Activated CD4-positive, alpha-beta T cell treated with anti-CD3 and anti-CD28 coated beads for 36 hours (primary cell): ENCODE results near the gene CDKN1B. TPM values are rescaled to one million over a fixed set of nuclear protein-coding genes. Genes with fewer than 3 reads are reported as not detected.
"Not testable (repeated sequence)": the region's sequence is repeated elsewhere in the genome, so short reads cannot be mapped to it uniquely, and the experiment has no call there.

Source experiments
- ATAC-seq: fragments of 200-7000 bp; cut with Tn5 transposase; one replicate; pipeline ENCODE4 v1.10.0; 2021; ENCODE audit warnings: mild to moderate bottlenecking, moderate library complexity
- CTCF ChIA-PET: fragments of 350-600 bp; sonication (Branson Sonifier 250); formaldehyde crosslinking; loops from one replicate; lab custom pipeline; 2021; ENCODE audit warnings: antibody characterized with exemption; lab: Charles Lee
- POLR2A ChIA-PET: fragments of 350-600 bp; sonication (Branson Sonifier 250); formaldehyde crosslinking; loops from one replicate; lab custom pipeline; 2021; ENCODE audit warnings: antibody characterized with exemption, inconsistent platforms; lab: Charles Lee
- DNase-seq: peaks from one replicate; pipeline ENCODE4 v3.0.0-alpha.2; 2020
- H3K27ac Mint-ChIP-seq: one replicate; pipeline ENCODE4 v1.8.0; 2021; ENCODE audit warnings: mixed read lengths
- H3K27me3 Mint-ChIP-seq: one replicate; pipeline ENCODE4 v1.8.0; 2021; ENCODE audit warnings: mixed read lengths
- H3K36me3 Mint-ChIP-seq: one replicate; pipeline ENCODE4 v1.8.0; 2021; ENCODE audit warnings: low read depth, mixed read lengths
- H3K4me1 Mint-ChIP-seq: one replicate; pipeline ENCODE4 v1.8.0; 2021; ENCODE audit warnings: mixed read lengths
- H3K4me3 Mint-ChIP-seq: one replicate; pipeline ENCODE4 v1.8.0; 2021; ENCODE audit warnings: mild to moderate bottlenecking, moderate library complexity, mixed read lengths
- H3K9me3 Mint-ChIP-seq: one replicate; pipeline ENCODE4 v1.8.0; 2021; ENCODE audit warnings: low read depth, mixed read lengths
- intact Hi-C, 2 experiments: fragments of 100-400 bp; cut with DNase I in 1 of 2; cut with micrococcal nuclease in 1 of 2; formaldehyde crosslinking; loops; one replicate each; pipeline versions ENCODE4 v1.14.2 to v1.15.1; 2022 to 2024; cut with DNase I, micrococcal nuclease
- total RNA-seq, 2 experiments: library from RNA; stranded (reverse); gene quantifications; one replicate each; pipeline ENCODE4 v1.2.3, GENCODE V29; 2021

The CDKN1B gene
- total RNA-seq, 2 experiments from 2014 or later, result 34.2 to 37.0 TPM

DNA sequence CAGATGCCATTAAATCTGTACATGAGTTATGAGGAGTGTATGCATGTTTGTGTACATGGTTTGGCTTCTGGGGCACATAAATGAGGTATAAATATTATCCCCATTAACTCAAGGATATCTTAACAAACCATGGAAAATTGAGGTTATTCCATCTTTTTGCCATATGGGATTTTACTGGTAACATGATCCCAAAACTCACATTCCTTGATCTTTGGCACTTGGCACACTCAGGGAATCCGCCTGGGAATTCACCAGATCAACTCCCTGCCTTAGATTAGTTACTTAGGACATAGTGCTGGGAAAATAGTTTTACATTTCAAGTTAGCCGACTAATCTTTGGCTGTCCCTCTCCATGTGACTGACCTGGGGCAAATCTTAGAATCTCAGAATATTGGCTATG is 16.9 kb downstream of the CDKN1B start:
- H3K9me3 Mint-ChIP-seq, result no peaks in the 10 kb centered on the region

DNA sequence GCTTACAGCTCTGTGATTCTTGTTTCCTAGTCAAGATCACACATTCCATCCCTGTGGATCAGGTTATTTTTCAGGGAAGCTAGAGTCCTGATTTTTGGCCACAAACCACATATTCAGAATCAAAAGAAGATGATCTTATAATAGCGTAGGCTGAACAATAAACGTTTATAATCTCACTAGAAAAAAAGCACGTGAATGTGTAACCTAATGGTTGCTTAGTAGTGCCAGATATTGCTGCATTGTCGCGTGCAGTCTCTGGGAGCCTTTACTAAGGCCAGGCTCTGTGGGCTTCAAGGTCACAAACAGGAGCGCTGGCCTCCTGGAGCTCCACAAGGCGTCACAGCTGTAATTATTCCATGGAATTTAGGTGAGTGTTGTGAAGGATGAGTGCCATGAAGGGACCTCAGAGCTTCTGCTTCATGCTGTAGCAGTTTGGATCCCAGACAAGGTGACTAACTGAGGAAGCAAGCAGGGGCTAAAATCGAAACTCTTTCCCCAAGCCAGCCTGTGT is 17.4 kb downstream of the CDKN1B start:
- no peaks in the 10 kb centered on the region for H3K27me3 Mint-ChIP-seq
- ChIA-PET CTCF (interaction anchor here (0.9 to 3.7 kb wide), 3 partner anchors 14 to 27 kb away, joined by 3 to 53 read pairs (median 29); no protein-coding TSS in a partner anchor), POLR2A (interaction anchor here (1.0 kb wide), 1 partner anchor 9 kb away, joined by 5 read pairs; no protein-coding TSS in a partner anchor)
- H3K27ac Mint-ChIP-seq, result peak overlapping the region; percentile 6
- DNase-seq (no peak), ATAC-seq (no peak)
- intact Hi-C loops, result no loop called here
- peaks cover 9% of the 10 kb centered on the region for H3K36me3 Mint-ChIP-seq
- no peak overlapping the region for H3K4me3 Mint-ChIP-seq
- H3K9me3 Mint-ChIP-seq, result no peaks in the 10 kb centered on the region
- H3K4me1 Mint-ChIP-seq, result peaks cover 44% of the 10 kb centered on the region

More for the DNA sequence above, 16.9 kb downstream of the CDKN1B start:
- no peaks in the 10 kb centered on the region for H3K27me3 Mint-ChIP-seq
- ATAC-seq (no peak), DNase-seq (no peak)
- no peak overlapping the region for H3K4me3 Mint-ChIP-seq
- intact Hi-C loops, result no loop called here
- POLR2A ChIA-PET, result interaction anchor here (1.0 kb wide), 1 partner anchor 8 kb away, joined by 5 read pairs; no protein-coding TSS in a partner anchor
- CTCF ChIA-PET, result interaction anchor here (1.2 to 3.6 kb wide), 2 partner anchors 8 to 19 kb away, joined by 3 to 29 read pairs; no protein-coding TSS in a partner anchor
- peaks cover 11% of the 10 kb centered on the region for H3K36me3 Mint-ChIP-seq
- H3K27ac Mint-ChIP-seq, result peak overlapping the region; percentile 6
- peaks cover 46% of the 10 kb centered on the region for H3K4me1 Mint-ChIP-seq

DNA sequence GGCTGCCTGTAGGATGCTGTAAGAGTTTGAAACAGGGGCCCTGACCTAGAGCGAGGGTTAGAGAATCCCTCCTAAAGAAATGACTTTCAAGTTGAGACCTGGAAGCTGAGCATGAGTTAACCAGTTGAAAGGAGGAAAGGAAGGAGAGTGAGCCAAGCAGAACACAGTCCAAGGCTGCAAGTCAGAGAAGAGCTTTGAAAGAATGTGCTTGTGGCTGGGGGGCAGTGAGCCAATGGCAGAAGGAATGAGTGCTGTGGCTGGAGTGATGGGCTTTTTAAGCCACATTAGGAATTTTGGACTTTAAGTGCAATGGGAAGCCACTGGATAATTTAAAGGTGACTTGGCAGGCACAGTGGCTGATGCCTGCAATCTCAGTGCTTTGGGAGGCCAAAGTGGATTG is 18.1 kb downstream of the CDKN1B start:
- H3K27ac Mint-ChIP-seq, result peak overlapping the region; percentile 2
- intact Hi-C loops, result no loop called here
- ATAC-seq (no peak), DNase-seq (no peak)
- ChIA-PET CTCF (interaction anchor here (0.9 to 3.7 kb wide), 8 partner anchors 15 to 359 kb away, joined by 3 to 53 read pairs (median 22); no protein-coding TSS in a partner anchor), POLR2A (interaction anchor here (0.6 to 1.0 kb wide), 2 partner anchors 10 to 89 kb away, joined by 3 to 5 read pairs; no protein-coding TSS in a partner anchor)
- no peak overlapping the region for H3K4me3 Mint-ChIP-seq
- H3K36me3 Mint-ChIP-seq, result peaks cover 3% of the 10 kb centered on the region
- H3K4me1 Mint-ChIP-seq, result peaks cover 38% of the 10 kb centered on the region
- H3K9me3 Mint-ChIP-seq, result no peaks in the 10 kb centered on the region
- no peaks in the 10 kb centered on the region for H3K27me3 Mint-ChIP-seq

DNA sequence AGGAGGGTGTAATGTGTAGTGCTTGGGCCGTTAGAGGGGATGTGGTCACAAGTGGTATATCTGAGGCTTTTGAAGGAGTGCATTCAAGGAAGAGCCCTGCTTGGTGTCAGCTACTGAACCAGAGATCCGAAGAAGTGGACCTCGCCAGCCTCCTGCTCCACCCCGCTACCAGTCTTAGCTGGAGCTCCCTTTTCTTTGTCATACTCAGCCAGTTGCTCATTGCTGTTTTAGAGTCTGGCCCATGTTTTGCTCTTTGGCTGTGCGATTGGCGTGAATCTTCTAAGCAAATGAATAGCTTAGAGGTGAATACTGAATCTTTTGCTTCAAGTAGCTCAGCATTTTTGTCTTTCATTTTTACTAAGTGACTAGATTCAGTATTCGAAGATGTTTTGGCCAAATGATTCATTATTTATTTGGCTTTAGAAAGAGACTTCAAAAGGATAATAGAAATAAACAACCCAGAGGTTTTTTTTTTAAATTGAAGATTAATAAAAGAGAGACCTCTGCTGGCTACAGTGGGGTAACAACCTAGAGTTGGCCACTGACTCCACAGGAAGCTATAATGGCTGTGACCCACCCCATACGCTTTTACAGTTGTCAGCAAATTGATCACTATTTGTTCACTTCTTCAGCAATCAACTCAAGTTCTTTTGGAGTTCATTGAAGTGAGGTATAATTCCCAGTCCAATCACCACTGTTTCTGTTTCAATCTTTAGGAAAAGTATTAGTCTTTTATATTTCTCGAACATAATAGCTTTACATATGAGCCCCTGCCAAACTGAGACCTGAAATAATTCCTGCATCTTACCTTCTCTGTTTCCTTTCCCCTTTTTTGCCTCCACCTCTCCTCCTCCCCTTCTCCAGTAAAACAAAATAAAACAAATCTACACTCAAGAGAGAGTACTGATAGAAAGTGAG is 19.9 kb downstream of the CDKN1B start:
- H3K27ac Mint-ChIP-seq, result peak overlapping the region; percentile 75
- no peaks in the 10 kb centered on the region for H3K9me3 Mint-ChIP-seq
- intact Hi-C loops, result loop anchor here (1.0 to 2.0 kb wide), 3 partner anchors 11 to 361 kb away; no protein-coding TSS in a partner anchor
- CTCF ChIA-PET, result interaction anchor here (0.6 to 3.7 kb wide), 76 partner anchors 10 to 1398 kb away, joined by 3 to 53 read pairs (median 4); partner anchors contain the start of gene DUSP16
- peaks cover 35% of the 10 kb centered on the region for H3K4me1 Mint-ChIP-seq
- POLR2A ChIA-PET, result interaction anchor here (0.6 to 2.4 kb wide), 16 partner anchors 11 to 1010 kb away, joined by 3 to 38 read pairs (median 4); partner anchors contain the start of gene DUSP16
- peak; percentile 65 for DNase-seq
- no peaks in the 10 kb centered on the region for H3K36me3 Mint-ChIP-seq
- ATAC-seq, result peak; percentile 87
- peak overlapping the region; percentile 32 for H3K4me3 Mint-ChIP-seq
- H3K27me3 Mint-ChIP-seq, result no peaks in the 10 kb centered on the region

DNA sequence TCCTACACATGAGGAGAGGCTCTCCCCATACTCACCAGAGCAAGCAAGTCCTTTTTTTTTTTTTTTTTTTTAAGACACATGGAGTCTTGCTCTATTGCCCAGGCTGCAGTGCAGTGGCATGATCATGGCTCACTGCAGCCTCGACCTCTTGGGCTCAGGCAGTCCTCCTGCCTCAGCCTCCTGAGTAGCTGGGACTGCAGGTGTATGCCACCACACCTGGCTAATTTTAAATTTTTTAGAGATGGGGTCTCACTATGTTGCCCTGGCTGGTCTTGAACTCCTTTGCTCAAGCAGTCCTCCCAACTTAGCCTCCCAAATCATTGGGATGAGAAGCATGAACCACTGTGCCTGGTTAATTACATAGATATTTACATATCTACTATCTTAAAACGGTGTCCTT is 21.0 kb downstream of the CDKN1B start:
- peaks cover 32% of the 10 kb centered on the region for H3K4me1 Mint-ChIP-seq
- ChIA-PET CTCF (interaction anchor here (0.9 to 3.7 kb wide), 14 partner anchors 9 to 377 kb away, joined by 5 to 53 read pairs (median 14); no protein-coding TSS in a partner anchor), POLR2A (interaction anchor here (2.4 kb wide), 1 partner anchor 12 kb away, joined by 38 read pairs; no protein-coding TSS in a partner anchor)
- intact Hi-C loops, DNase-seq, H3K36me3 Mint-ChIP-seq, H3K27ac Mint-ChIP-seq, ATAC-seq, H3K4me3 Mint-ChIP-seq, H3K27me3 Mint-ChIP-seq, H3K9me3 Mint-ChIP-seq: not testable (repeated sequence)

DNA sequence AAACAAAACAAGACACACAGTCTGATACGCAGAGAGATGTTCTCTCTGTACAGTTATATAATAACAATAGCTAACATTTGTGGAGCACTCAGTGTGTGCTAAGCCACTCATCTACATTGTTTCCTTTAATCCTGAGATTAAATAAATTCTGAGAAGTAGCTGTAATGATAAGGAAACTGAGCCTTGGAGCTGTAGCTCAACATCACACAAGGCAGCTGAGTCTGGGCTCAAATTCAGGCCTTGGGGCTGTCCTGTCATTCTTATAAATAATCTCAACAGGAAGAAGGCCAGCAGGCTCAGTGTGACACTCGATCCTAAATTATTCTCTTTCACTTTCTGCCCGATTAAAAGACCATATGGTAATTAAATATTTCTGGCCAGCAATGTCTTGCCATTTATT is 24.5 kb downstream of the CDKN1B start:
- no peak overlapping the region for H3K4me3 Mint-ChIP-seq
- no peak for DNase-seq
- H3K36me3 Mint-ChIP-seq, result no peaks in the 10 kb centered on the region
- no peaks in the 10 kb centered on the region for H3K9me3 Mint-ChIP-seq
- no peak overlapping the region for H3K27ac Mint-ChIP-seq
- H3K27me3 Mint-ChIP-seq, result no peaks in the 10 kb centered on the region
- ChIA-PET CTCF (interaction anchor here (0.6 to 1.0 kb wide), 2 partner anchors 8 to 166 kb away, joined by 3 to 4 read pairs; no protein-coding TSS in a partner anchor), POLR2A (interaction anchor here (0.6 kb wide), 1 partner anchor 480 kb away, joined by 6 read pairs; no protein-coding TSS in a partner anchor)
- intact Hi-C loops, result no loop called here
- H3K4me1 Mint-ChIP-seq, result peaks cover 12% of the 10 kb centered on the region
- no peak for ATAC-seq

DNA sequence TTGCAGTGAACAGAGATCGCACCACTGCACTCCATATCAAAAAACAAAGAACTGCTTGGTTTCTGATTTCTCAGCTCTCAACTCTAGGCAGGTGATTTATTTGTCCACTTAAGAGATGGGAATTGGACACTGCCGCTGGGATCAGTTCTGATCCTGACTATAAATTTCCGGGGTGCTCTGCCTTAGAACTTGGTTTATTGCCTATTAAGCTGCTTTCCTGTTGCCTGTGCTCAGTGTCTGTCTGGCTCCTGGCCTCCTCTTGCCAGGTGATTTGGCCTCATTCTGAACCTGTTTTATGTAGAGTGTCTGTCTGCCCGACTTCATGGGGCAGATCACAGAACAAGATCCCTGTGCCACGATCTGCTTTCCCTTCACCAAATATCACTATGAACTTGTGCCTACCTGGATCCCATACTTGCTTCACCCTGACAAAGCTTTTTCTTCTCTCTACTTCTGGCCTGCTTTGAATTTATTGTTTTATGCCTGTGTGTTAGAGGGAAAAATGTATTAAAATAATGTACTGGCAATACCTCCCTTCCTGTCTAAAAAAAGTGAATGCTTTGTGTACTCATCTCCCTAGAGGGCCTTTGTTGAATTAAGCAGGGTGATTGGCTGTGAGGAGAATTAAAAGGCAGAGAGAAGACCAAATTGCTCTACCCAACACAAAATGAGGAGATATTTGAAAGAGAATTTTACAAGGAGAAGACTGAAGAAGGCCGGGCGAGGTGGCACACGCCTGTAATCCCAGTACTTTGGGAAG is 27.6 kb downstream of the CDKN1B start:
- ATAC-seq (no peak), DNase-seq (no peak)
- H3K27me3 Mint-ChIP-seq, result no peaks in the 10 kb centered on the region
- intact Hi-C loops, result no loop called here
- CTCF ChIA-PET, result no interaction called here
- no peaks in the 10 kb centered on the region for H3K4me1 Mint-ChIP-seq
- no peaks in the 10 kb centered on the region for H3K36me3 Mint-ChIP-seq
- no peaks in the 10 kb centered on the region for H3K9me3 Mint-ChIP-seq
- POLR2A ChIA-PET, result no interaction called here
- peak overlapping the region; percentile 2 for H3K27ac Mint-ChIP-seq
- no peak overlapping the region for H3K4me3 Mint-ChIP-seq

DNA sequence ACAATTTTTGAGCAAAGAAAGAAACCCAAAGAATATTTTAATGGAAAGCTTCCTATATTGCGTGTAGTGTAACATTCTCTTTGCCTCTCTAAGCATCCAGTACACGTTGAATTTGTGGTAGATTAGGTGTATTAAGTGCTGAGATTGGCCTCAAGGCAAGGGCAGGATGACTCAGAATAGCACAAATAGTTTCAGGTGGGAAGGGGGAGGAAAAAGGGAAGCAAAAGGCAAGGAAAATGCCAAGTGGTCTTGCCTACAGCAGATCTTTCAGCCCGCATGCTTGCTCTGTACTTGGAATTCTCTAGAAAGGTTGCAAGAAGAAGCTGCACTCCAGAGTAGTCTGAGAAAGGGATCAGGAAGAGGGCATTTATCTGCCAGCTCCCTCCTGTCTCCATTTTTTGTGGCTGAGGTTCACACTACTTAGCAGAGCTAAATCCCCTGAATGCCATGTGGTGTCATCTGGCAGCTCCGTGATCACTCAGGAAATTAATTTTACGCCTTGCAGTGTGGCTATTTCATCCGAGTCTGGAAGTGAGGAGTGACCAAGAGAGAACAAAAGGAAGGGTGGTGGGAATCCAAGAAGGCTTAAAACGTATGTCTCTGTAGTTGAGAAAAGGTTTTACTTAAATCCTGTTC is 28.5 kb downstream of the CDKN1B start:
- no peaks in the 10 kb centered on the region for H3K27me3 Mint-ChIP-seq

DNA sequence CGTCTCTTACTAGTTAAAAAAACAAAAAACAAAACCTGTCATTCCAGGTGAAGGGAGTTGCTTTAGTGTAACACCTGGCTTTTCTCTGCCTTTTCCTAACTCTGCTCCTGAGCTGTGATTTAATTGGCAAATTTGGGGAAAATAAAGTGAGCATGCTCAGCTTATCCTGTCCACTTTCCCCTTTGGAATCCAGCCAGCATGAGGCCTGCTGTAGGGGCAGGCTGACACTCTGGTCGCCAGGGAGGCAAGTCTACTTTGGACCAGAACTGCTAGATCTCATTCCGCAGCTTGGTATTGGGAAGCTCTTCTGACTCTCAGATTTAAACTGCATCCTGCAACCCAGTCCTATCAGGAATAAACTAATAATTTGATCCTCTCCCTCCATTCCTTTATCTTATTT is 30.1 kb downstream of the CDKN1B start:
- H3K4me3 Mint-ChIP-seq, result no peak overlapping the region
- POLR2A ChIA-PET, result no interaction called here
- intact Hi-C loops, result no loop called here
- ATAC-seq (no peak), DNase-seq (no peak)
- H3K27me3 Mint-ChIP-seq, result no peaks in the 10 kb centered on the region
- H3K9me3 Mint-ChIP-seq, result no peaks in the 10 kb centered on the region
- CTCF ChIA-PET, result interaction anchor here (0.7 to 2.2 kb wide), 2 partner anchors 8 to 10 kb away, joined by 3 to 14 read pairs; no protein-coding TSS in a partner anchor
- H3K4me1 Mint-ChIP-seq, result no peaks in the 10 kb centered on the region
- peaks cover 2% of the 10 kb centered on the region for H3K36me3 Mint-ChIP-seq
- H3K27ac Mint-ChIP-seq, result no peak overlapping the region

More for the DNA sequence above, 28.5 kb downstream of the CDKN1B start:
- H3K36me3 Mint-ChIP-seq, result no peaks in the 10 kb centered on the region
- no peak overlapping the region for H3K4me3 Mint-ChIP-seq
- H3K9me3 Mint-ChIP-seq, result no peaks in the 10 kb centered on the region
- CTCF ChIA-PET, result interaction anchor here (0.6 to 2.2 kb wide), 3 partner anchors 9 to 101 kb away, joined by 3 to 14 read pairs (median 5); no protein-coding TSS in a partner anchor
- H3K27ac Mint-ChIP-seq, result no peak overlapping the region
- no peak for ATAC-seq
- no peaks in the 10 kb centered on the region for H3K4me1 Mint-ChIP-seq
- POLR2A ChIA-PET, result interaction anchor here (0.6 kb wide), 1 partner anchor 236 kb away, joined by 4 read pairs; no protein-coding TSS in a partner anchor
- intact Hi-C loops, result no loop called here
- no peak for DNase-seq

DNA sequence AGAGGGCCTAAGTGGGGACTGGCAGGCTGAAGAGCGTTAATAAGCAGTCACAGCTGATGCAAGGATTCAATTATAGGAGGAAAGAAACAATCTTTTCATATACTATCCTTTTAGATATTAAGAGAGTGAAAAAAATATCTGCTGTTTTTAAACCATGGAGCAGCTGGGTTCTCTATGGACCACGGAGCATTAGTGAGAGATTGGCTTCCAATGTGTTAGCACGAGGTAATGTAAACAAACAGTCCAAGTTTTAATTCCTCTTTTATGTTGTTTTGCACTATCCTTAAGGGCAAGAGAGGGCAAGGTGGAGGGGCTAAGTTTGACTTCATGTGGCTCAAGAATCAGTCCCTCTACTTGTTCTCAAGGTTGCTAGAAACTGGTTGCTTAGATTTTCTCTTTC is 30.9 kb downstream of the CDKN1B start:
- H3K36me3 Mint-ChIP-seq, result peaks cover 2% of the 10 kb centered on the region

More for the DNA sequence above, 30.9 kb downstream of the CDKN1B start:
- Mint-ChIP-seq H3K27me3 (no peaks in the 10 kb centered on the region), H3K4me3 (no peak overlapping the region), H3K27ac (no peak overlapping the region), H3K4me1 (no peaks in the 10 kb centered on the region), H3K9me3 (no peaks in the 10 kb centered on the region)
- DNase-seq, result no peak
- POLR2A ChIA-PET, result no interaction called here
- CTCF ChIA-PET, result interaction anchor here (0.6 to 2.2 kb wide), 4 partner anchors 11 to 739 kb away, joined by 3 to 14 read pairs (median 4); no protein-coding TSS in a partner anchor
- intact Hi-C loops, result no loop called here
- ATAC-seq, result no peak
